RCC 7860 (cell line): ENCODE measurements around the gene TCERG1.

ENCODE experiments used
- DNase-seq: peaks from one replicate; pipeline ENCODE4 v3.0.0-alpha.2; 2015; ENCODE audit warnings: low spot score
- FAIRE-seq: peaks from 2 replicates; lab custom pipeline; 2012; peaks lifted over from hg19 to GRCh38; lab: Jason Lieb, UNC

The TCERG1 gene

DNA sequence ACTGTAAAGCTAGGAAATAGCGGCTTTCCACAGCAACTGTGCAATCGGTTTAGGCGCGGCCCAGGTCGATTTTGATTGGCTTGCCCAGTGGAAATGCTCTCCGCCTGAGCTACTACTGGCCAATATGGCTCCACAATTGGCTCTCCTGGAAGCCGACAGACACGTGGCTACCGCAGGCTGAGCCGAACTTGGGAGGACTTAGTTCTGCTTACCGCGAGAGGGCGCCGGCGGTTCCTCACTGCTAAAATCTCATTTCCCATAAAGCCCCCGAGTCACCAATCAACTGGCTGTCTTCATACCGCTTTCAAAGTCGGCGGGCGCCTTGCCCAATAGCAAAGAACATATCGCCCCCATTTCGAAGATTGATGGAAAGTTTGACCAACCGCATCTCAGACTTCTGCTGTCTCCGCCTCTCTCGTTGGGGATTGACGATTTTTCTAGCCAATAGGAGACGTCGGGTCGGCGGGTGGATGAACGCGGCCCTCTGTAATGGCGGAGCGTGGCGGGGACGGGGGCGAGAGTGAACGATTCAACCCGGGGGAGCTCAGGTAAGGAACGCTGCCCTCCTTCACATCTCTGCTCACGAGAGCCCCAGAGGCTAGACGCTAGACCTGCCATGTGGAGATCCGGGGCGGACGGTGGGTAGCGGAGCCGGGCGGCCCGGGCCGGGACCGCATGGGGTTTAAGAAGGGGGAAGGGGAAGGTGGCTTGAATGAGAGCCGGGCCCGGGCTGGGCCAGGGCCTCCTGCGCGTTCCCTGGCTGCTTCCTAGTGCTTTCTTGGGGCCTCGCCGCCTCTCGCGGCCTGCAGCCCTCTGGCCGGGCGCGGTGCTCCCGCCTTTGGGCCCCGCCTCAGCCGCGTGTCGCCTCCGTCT lies at the start of gene TCERG1:
Gene TCERG1 (plus strand): TSS at position 473 of the 873 bp plus-strand sequence. CDS start 17 bp downstream, at position 490.
- peak; percentile 100 for DNase-seq
- peak; percentile 91 for FAIRE-seq

DNA sequence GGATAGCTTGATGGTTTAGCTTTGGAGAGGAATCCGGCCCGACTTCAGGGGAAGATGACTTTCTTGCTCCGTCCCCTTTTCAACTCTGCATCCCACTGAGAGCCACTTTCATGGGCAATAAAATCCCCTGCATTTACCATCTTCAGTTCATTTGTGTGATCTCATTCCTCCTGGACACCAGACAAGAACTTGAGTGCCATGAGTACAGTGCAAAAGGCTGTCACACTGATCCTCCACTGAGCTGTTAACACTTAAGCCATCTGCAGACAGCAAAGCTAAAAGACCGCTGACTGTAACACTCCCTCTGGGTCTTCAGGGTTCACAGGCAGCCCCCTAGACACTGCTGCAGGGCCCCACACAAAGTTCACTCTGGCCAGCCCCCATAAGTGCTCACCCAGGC lies 48.3 kb upstream of the TCERG1 start:
- no peak for DNase-seq

DNA sequence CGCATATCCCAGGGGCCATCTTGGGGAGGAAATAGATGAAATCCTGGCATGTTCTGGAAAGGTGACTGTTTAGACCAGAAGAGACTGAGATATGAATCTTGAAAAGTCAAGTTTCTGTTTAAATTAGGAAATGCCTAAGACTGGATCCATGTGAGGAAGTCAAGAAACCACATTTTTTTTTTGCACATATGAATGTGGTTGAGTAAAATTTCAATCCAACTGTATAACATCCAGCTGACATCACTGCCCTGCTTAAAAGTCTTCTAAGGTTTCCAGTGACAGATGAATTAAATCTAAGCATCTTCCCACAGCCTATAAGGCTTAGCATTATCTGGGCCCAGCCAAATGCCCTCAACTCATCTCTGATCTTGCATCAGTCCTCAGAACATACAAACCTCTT lies 47.7 kb upstream of the TCERG1 start:
- DNase-seq (no peak), FAIRE-seq (no peak)

More for the DNA sequence above, 48.3 kb upstream of the TCERG1 start:
- FAIRE-seq = no peak

- FAIRE-seq = no peak
- DNase-seq = no peak
These were observed 46.9 kb upstream of the TCERG1 start for GRCh38 chr5:146400201-146400600.

DNA sequence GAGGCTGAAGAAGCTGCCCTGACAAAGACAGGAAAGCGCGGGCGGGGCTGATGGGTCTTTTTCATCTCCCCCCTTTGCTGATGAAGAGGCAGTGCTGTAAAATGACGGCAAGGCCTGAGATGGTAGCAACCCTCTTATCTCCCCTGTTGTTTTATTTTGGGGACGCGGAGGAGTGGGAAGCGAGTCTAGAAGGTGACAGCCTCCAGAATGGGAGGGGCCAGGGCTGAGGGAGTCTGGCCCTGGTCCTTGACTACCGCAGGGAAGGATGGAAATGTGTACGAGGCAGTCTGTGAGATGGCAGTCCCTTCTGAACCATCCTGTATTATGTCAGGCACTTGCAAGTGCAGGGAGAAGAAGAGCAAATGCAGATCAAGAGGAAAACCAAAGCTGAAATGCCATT lies 46.1 kb upstream of the TCERG1 start:
- no peak for FAIRE-seq
- DNase-seq = no peak

DNA sequence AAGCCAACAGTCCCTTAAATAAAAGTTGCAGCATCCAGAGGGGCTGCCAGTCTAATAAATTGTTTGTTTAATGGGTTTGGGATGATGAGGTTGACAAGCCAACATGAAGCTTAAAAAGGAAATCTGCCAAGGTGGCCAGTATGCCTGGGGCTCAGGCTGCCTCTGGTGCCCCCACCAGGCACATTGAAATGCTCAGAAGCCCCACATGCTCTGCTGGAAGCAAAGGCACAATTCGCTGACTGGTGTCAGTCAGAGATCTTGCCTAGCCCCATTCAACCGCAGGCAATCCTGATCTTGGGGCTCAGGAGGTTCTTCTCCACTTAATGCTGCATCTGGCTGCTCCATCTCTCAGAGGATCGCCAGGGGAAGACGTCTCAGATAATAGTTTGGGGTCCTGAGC lies 44.2 kb upstream of the TCERG1 start:
- FAIRE-seq (no peak), DNase-seq (no peak)

- no peak for DNase-seq
- no peak for FAIRE-seq
These were observed 38.0 kb upstream of the TCERG1 start for GRCh38 chr5:146409054-146409671.

DNA sequence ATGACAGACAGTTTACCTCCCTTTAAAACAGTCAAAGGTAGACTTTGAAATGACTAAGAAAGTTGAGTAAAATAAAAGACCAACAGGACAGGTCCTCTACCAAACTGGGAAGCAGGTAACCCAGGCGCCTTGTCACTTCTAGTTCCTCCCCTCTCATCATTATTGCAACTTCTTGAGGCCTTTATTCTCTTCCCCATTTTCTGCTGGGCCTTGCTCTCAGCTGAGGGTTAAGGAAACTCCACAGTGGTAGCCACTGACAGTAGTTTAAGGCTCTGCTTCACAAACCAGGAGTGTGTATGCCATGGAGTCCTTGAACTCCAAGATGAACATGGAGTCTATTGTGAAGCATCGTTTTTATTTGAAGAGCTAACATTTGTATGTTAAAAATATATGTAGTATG lies 36.9 kb upstream of the TCERG1 start:
- FAIRE-seq (no peak), DNase-seq (no peak)

GRCh38 chr5:146419696-146420095 lies 27.4 kb upstream of the TCERG1 start:
- FAIRE-seq (no peak), DNase-seq (no peak)

- FAIRE-seq = no peak
- DNase-seq = no peak
These were observed 22.1 kb upstream of the TCERG1 start for GRCh38 chr5:146425023-146425422.

DNA sequence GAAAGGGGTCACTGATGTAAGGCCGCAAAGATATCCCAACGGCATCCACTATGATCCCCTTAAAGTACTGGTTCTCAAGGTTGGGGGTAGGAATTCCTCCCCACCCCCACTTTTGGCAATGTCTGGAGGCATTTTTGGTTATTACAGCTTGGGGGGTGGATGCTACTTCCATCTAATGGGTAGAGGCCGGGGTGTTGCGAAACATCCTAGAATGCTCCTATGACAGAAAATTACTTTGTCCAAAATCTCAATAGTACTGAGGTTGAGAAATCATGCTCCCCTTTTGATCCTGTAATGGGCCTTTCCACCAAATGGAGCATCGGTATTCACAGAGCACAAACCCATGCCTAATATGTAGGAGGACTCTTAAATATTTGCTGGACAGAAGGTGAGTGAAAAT lies 20.8 kb upstream of the TCERG1 start:
- no peak for DNase-seq
- no peak for FAIRE-seq

DNA sequence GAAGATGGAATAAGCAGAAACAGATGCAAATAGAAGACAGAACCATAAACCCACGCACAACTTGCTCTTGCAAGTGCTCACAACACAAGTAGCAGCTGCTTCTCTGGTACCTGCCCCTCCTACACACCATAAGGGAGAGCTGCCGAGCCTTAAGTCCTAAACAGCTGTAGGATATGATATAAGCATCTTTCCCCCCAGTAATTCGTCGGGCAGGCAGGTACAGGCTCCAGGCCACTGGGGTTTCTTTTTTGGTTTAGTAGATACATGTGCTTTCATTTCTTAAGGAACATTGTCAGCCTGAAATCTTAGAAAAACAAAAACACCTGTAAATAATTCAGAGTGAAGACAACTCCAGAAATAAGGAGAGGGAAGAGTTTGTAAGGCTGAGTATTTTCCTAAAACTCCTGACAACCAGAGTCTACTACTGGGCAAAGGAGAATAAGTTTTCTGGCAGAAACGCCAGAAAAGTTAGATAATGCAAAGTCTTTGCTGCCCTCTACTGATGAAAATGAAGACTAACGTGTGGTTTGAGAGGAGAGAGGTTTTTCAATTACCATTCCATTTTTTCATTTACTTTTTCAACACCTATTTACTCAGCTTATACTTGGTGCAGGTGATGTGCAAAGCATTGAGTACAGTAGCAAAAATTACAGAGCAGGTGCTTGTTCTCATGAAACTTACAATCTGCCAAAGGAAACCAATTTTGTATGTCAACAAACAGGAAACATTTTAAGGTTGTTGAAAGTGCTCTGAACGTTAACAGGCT lies 20.1 kb upstream of the TCERG1 start:
- FAIRE-seq (peak; percentile 73), DNase-seq (peak; percentile 60)

DNA sequence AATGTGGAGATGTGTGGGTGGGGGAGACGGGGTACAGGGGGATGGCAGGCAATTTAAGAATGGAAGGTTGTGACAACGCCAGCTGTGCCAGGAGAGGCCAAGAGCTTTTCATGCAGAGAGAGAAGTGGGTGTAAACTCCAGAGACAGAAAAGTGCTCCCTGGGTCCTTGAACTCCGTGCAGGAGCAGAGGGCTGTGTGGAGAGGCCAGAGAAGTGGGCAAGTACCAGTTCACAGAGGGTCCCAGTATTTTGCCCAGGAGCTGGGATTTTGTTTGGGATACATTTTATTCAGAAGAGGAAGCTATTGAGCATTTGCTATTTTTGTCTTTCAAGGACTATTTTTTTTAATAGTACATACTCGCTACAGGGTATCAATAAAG lies 19.5 kb upstream of the TCERG1 start:
- no peak for DNase-seq
- no peak for FAIRE-seq

GRCh38 chr5:146428658-146429057 lies 18.5 kb upstream of the TCERG1 start:
- no peak for DNase-seq

DNA sequence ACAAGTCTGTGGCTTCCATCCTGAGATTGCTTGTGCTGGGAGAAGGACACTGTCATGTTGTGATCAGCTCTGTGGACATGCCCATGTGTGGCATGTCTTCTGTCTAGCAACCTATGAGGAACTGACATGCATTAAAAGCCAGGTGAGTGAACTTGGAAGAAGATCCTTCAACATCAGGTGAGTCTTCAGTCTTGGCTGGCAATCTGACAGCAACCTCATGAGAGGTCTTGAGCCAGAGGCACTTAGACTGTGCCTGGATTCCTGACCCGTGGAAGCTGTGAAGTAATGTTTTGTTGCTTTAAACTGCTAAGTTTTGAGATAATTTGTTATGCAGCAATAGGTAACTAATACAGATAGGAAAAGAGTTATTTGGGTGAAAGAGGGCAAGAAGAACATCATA lies 6.8 kb upstream of the TCERG1 start:
- DNase-seq = no peak
- FAIRE-seq = no peak

More at GRCh38 chr5:146428658-146429057, 18.5 kb upstream of the TCERG1 start:
- FAIRE-seq = no peak

DNA sequence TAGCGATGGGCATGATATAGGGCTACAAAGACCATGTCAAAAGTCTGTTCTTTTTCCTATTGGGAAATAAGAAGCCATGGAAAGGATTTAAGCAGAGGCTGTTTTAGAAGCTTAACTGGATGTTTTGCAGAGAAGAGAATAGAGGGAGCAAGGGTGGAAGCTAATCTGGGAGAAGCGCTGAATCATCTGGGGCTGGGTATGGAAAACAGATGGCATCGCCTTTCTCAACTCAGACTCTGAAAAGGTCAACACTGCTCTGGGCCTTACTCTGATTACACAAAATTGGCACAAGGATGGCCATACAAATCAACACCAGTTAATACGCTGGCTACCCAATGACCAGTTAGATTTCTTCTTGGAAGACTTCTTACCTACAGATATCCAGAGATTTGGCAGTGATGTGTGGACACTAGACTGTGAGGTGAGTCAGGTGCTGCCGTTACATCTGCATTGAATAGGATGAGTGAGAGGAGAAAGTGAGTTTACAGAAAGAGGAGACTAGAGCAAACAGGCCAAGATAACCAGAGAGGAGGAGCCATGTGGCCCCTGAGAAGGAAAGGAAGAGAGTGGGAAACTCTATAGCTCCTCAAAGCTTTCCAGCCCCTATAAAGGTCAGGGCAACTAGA lies 6.2 kb upstream of the TCERG1 start:
- FAIRE-seq (no peak), DNase-seq (no peak)

GRCh38 chr5:146441896-146442295 lies 5.2 kb upstream of the TCERG1 start:
- no peak for DNase-seq

DNA sequence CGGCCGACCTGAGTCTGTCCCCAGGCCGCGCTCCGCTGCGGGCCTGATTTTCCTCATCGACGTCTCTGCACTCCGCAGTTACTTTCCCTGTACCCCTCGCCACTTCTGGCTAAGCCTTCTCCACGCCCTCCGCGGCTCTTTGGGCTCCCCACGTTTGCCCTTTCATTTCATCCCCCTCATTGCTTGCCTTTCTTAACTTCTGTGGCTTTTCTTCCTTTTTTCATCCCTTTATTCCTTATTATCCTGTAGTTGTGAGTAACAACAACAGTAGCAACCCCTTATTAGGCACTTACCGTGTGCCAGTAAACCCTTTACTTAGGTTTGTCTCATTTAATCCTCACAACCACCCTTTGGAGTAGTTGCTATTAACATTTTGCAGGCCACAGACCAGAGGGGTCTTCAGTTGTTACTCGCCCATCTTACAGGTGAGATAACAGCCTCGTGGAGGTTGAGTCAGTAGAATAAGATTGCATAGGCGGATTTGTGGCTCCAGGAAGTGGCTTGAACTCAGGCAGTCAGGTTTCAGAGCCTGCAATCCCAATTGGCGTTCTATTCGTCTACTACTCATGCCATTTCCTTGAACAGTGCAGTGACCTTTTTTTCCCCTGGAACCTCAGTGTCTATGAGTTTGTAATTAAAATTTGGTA lies 724 bp downstream of the TCERG1 start:
- DNase-seq (peak; percentile 77), FAIRE-seq (peak; percentile 31)

More at GRCh38 chr5:146441896-146442295, 5.2 kb upstream of the TCERG1 start:
- no peak for FAIRE-seq

- no peak for DNase-seq
- no peak for FAIRE-seq
These were observed 1.8 kb downstream of the TCERG1 start for GRCh38 chr5:146448783-146449519.

- FAIRE-seq (no peak), DNase-seq (no peak)
These were observed 2.9 kb downstream of the TCERG1 start for GRCh38 chr5:146450002-146450401.
